Muscle layer of duodenum (tissue), 2 donors: ENCODE data around the gene CAMK1D.
"Not testable (repeated sequence)": the region's sequence is repeated elsewhere in the genome, so short reads cannot be mapped to it uniquely, and the experiment has no call there.

Experiments used
- H3K27ac ChIP-seq: one replicate; pipeline ENCODE4 v1.7.0; 2013; ENCODE audit warnings: mild to moderate bottlenecking, low read length
- H3K27me3 ChIP-seq: one replicate; pipeline ENCODE4 v1.7.0; 2013; ENCODE audit warnings: low read depth, mild to moderate bottlenecking, control low read depth, low read length
- H3K36me3 ChIP-seq, 2 donors: one replicate each; pipeline ENCODE4 v1.7.0; 2013; ENCODE audit warnings: low read length in 2 of 2, control low read depth in 1 of 2, mild to moderate bottlenecking in 1 of 2; ENCODE audit not compliant: insufficient read depth in 2 of 2, control insufficient read depth in 1 of 2
- H3K4me1 ChIP-seq, 2 donors: one replicate each; pipeline ENCODE4 v1.7.0; 2013; ENCODE audit warnings: low read length in 2 of 2, mild to moderate bottlenecking in 2 of 2, control low read depth in 1 of 2, moderate library complexity in 1 of 2; ENCODE audit not compliant: insufficient read depth in 2 of 2, control insufficient read depth in 1 of 2
- H3K4me3 ChIP-seq, 2 donors: one replicate each; pipeline ENCODE4 v1.7.0; 2013; ENCODE audit warnings: low read length in 2 of 2, low read depth in 1 of 2, mild to moderate bottlenecking in 1 of 2
- H3K9me3 ChIP-seq, 2 donors: one replicate each; pipeline ENCODE4 v1.7.0; 2013; ENCODE audit warnings: low read length in 2 of 2, control low read depth in 1 of 2, mild to moderate bottlenecking in 1 of 2; ENCODE audit not compliant: control insufficient read depth in 1 of 2
- donor health status: healthy.

CAMK1D gene

DNA sequence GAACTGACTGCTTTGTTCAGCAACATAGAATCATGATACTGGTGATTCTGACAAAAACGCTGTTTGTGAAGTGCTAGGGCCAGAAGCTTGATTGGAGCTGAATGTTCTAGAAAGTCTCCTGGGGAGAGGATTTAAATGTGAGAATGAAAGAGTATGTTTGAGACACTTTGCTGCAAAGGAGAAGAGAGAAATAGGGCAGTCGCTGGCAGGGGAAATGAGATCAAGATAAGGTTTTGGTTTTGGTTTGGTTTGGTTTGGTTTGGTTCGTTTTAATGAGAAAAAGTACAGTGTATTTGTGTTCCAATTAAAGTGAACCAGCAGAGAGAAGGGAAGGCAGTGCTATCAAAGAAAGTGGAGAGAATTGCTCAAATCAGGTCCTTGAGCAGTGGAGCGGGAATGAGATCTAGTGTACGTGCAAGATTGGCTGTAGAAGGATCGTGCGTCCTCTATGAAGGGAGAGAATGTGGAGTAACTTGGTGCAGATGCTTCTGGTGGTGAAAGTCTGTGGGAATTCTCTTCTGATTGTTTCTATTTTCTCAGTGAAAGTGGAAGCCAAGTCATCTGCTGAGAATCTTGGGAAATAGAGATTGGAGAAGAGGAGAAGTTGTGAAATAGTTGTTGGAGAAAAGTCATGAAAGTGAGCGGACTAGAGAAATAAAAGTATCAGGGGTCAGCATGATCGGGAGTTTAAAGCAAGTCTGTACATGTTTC, 381.6 kb downstream of the CAMK1D start:
- H3K9me3 ChIP-seq: no peaks in the 10 kb centered on the region
- peaks cover 0 to 17% of the 10 kb centered on the region in 2 donors for H3K4me1 ChIP-seq
- H3K4me3 ChIP-seq: no peak overlapping the region
- no peaks in the 10 kb centered on the region for H3K27me3 ChIP-seq
- no peaks in the 10 kb centered on the region for H3K36me3 ChIP-seq
- no peak overlapping the region for H3K27ac ChIP-seq

DNA sequence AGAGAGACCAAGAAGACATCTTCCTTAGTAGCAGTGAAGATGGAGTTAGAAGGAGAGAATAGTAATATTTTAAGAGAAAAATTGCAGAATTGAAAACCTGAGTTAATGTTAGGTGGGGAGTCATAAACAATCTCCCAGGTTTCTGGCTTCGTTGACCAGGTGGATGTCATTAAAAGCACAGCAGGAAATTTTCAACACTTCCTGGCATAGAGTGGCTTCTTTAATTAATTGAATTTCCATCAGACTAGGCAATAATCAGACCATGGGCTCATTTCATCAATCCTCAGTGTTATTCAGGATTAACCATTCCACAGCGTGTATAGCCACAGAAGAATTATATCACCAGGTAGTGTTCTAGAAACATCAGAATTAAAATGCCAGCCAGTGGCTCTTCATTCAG, 383.9 kb downstream of the CAMK1D start:
- Histone ChIP-seq H3K4me3 (no peak overlapping the region), H3K4me1 (peaks cover 0 to 7% of the 10 kb centered on the region in 2 donors), H3K36me3 (no peaks in the 10 kb centered on the region), H3K27me3 (no peaks in the 10 kb centered on the region), H3K27ac (no peak overlapping the region), H3K9me3 (no peaks in the 10 kb centered on the region)

DNA sequence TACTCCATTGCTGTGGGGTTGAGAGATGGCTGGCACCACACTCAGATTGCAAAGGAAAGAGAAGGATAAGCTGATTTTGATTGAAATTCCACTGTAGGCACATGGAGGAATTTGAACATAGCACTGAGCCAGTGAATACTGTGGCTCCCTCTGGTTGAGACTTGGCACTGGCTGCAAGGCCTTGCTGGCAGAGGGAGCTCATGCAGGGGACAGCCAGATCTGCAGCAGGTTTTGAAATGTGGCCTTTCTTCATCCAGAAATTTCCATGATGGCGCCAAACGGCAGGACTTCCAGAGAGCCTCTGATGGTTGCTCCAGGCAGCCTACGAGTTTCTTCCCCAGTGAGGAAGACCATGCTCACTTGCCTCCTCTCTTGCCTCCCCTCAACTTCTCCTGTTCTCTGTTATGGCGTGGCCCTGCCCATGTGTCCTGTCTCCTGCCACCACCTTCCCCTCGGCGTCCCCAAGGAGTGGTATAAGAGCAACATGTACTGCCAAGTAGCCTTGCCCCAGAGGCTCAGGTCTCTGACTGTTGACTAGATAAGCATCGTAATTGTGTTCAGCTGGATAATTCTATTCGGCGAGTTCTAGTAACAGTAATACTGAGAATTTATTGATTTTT, 386.6 kb downstream of the CAMK1D start:
- H3K36me3 ChIP-seq: no peaks in the 10 kb centered on the region
- H3K27ac ChIP-seq: no peak overlapping the region
- no peaks in the 10 kb centered on the region for H3K27me3 ChIP-seq
- H3K4me3 ChIP-seq: no peak overlapping the region
- no peaks in the 10 kb centered on the region for H3K9me3 ChIP-seq
- no peaks in the 10 kb centered on the region for H3K4me1 ChIP-seq

DNA sequence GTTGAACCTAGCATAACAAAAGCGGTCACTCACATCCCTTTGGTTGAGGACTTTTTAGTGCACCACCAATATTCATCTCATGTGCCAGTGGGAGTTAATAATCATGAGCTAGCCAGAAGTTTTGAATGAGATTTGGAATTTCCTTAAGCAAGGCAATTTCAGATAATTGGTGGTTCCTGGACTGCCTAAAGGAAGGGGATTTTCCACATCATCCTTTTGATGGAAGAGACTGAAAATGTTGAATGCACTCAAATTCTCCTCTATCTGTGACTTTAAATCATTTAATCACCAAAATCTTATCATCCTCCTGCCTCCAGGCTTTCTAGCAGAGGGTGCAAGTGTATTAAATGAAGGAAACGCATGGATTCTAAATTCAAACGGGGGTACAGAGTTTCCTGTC, 391.5 kb downstream of the CAMK1D start:
- Histone ChIP-seq H3K27me3 (no peaks in the 10 kb centered on the region), H3K36me3 (no peaks in the 10 kb centered on the region), H3K27ac (no peak overlapping the region), H3K9me3 (no peaks in the 10 kb centered on the region), H3K4me1 (no peaks in the 10 kb centered on the region), H3K4me3 (no peak overlapping the region)

DNA sequence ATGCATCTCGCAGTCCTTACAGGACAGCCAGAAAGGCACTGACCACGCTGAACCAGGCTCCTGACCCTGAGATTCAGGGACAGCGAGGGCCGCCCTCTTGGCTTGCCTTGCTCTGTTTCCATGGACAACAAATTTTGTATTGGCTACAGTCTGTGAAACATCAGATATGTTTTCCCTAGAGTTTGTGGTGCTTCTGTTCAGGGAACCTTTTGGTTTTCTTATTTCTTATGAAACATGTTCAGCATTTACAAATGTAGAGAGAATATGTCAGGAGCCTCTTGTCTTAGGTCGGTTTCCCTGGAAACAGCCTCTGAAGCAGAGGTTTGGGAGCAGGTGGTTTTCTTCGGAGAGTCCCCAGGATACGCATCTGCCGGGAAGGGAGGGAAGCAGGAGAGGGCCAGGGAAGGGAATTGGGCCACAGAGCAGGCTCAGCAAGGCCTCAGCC, 392.0 kb downstream of the CAMK1D start:
- Histone ChIP-seq H3K9me3 (no peaks in the 10 kb centered on the region), H3K36me3 (no peaks in the 10 kb centered on the region), H3K4me3 (no peak overlapping the region), H3K4me1 (no peaks in the 10 kb centered on the region), H3K27me3 (no peaks in the 10 kb centered on the region), H3K27ac (peak overlapping the region; percentile 39)

DNA sequence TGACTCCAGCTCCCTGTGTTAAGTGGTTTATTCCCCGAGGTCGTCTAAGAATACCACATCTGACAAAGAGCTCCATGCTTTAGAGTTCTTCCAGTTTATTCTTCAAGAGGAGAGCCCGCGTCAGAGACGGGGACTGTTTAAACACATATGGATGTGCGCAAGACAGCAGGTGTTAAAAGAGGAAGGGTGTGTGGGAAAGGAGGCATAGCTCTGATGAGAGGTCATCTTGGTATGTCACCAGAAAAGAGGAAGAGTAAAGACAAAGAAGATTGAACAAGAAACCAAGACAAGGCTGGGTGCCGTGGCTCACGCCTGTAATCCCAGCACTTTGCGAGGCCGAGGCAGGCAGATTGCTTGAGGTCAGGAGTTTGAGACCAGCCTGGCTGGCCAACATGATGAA, 393.4 kb downstream of the CAMK1D start:
- Histone ChIP-seq H3K27ac (no peak overlapping the region), H3K36me3 (no peaks in the 10 kb centered on the region), H3K4me3 (no peak overlapping the region), H3K27me3 (no peaks in the 10 kb centered on the region), H3K9me3 (no peaks in the 10 kb centered on the region), H3K4me1 (no peaks in the 10 kb centered on the region)

DNA sequence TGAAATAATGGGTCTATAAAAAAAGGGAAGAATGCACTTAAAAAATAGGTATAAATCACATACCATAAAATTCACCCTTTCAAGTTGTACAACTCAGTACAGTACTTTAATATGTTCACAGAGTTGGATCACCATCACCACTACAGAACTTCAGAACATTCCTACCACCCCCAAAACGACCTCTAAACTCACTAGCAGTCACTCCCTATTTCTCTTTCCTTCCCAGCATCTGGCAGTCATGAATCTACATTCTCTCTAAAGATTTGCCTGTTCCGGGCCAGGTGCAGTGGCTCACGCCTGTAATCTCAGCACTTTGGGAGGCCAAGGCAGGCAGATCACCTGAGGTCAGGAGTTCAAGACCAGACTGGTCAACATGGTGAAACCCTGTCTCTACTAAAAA, 394.1 kb downstream of the CAMK1D start:
- not testable (repeated sequence) for H3K4me1 ChIP-seq, H3K9me3 ChIP-seq, H3K27ac ChIP-seq, H3K36me3 ChIP-seq, H3K4me3 ChIP-seq, H3K27me3 ChIP-seq

DNA sequence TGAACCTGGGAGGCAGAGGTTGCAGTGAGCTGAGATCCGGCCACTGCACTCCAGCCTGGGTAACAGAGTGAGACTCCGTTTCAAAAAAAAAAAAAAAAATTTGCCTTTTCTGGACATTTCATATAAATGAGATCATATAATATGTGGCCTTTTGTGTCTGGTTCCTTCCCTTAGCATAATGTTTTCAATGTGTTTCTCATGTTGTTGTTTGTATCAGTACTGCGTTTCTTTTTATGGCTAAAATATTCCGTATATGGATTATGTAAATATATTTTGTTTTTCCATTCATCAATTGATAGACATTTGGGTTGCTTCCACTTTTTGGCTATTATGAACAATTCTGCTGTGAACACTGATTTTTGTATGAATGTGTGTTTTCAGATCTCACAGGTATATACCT, 394.6 kb downstream of the CAMK1D start:
- no peak overlapping the region for H3K4me3 ChIP-seq
- no peaks in the 10 kb centered on the region for H3K27me3 ChIP-seq
- no peaks in the 10 kb centered on the region for H3K4me1 ChIP-seq
- no peaks in the 10 kb centered on the region for H3K36me3 ChIP-seq
- H3K9me3 ChIP-seq: no peaks in the 10 kb centered on the region
- no peak overlapping the region for H3K27ac ChIP-seq

DNA sequence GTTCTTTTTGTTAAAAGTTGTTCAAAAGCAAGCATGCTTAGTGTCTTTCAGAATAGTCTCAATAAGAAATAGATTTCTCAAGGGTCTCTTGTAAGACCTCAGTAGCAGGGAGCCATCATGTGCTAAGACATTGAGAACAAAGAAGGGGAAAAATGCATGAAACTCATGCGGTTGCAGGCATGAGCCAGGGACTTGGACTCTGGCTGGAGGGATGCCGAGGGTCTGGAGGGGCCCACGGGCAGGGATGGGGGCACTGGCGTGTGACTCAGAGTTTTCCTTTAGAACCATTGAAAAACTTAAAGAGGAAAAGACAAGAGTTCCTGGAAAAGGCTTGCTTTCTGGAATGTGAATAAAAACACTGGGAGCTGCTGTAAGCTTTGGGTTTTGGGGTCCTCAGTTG, 398.8 kb downstream of the CAMK1D start:
- Histone ChIP-seq H3K27me3 (no peaks in the 10 kb centered on the region), H3K4me3 (no peak overlapping the region), H3K36me3 (no peaks in the 10 kb centered on the region), H3K9me3 (no peaks in the 10 kb centered on the region), H3K27ac (no peak overlapping the region), H3K4me1 (no peaks in the 10 kb centered on the region)

DNA sequence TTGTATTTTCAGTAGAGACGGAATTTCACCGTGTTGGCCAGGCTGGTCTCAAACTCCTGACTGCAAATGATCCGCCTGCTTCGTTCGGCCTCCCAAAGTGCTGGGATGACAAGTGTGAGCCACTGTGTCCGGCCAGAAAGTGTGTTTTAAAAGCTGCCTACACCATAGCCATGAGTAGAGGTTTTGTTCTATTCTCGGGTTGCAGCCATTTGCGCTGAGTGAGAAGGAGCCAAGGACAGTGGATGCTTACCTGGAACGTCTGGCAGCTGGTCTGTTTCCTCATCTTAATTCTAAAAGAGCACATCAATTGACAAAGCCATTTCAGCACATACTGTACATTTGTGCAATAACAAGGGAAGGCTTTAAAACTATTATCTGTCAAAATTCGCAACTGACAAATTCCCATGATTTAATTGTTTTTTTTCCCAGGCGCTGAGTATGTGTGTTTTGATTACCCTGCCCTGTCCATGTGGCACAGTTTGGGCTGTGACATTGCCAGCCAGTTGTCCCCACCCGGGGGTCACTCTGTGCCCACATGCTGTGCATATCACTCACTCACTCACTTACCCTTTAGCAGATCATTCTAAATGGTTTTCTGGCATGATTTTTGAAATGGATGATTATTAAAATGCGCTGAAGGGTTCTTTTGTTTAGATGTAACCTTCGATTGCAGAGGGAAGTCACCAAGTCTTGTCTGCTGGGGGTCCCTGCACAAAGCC, 400.6 kb downstream of the CAMK1D start:
- Histone ChIP-seq H3K4me3 (no peak overlapping the region), H3K27me3 (no peaks in the 10 kb centered on the region), H3K9me3 (no peaks in the 10 kb centered on the region), H3K4me1 (no peaks in the 10 kb centered on the region), H3K36me3 (no peaks in the 10 kb centered on the region), H3K27ac (no peak overlapping the region)

DNA sequence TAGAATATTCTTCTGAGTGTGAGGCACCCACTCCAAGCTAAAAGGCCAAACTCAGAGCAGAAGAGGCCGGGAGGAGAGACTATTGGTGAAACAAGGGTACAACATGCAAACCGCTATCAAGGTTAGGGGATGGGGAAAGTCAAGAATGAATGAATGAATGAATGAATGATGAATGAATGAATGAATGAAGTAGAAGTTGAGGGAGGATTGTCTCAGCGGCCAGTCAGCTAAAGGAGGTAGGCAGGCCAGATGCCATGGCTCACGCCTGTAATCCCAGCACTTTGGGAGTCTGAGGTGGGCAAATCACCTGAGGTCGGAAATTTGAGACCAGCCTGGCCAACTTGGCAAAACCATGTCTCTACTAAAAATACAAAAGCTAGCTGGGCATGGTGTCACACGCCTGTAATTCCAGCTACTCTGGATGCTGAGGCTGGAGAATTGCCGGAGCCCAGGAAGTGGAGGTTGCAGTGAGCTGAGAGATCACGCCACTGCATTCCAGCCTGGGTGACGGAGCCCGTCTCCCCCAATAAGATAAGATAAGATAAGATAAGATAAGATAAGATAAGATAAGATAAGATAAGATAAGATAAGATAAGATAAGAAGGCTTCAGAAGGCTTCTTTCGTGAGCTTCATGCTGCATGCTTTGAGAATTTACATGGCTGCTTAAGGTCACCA, 401.3 kb downstream of the CAMK1D start:
- H3K4me1 ChIP-seq: no peaks in the 10 kb centered on the region
- H3K27ac ChIP-seq: no peak overlapping the region

More for the DNA sequence above, 401.3 kb downstream of the CAMK1D start:
- no peaks in the 10 kb centered on the region for H3K9me3 ChIP-seq
- no peaks in the 10 kb centered on the region for H3K27me3 ChIP-seq
- no peak overlapping the region for H3K4me3 ChIP-seq
- no peaks in the 10 kb centered on the region for H3K36me3 ChIP-seq
